ENCODE measurements around the gene SNU13. TPM values are rescaled to one million over a fixed set of nuclear protein-coding genes. Genes with fewer than 3 reads are reported as not detected.
"Not testable (repeated sequence)": the region's sequence is repeated elsewhere in the genome, so short reads cannot be mapped to it uniquely, and the experiment has no call there.

Gene SNU13
- total and polyA plus RNA-seq, 2 experiments from 2014 or later = 119 to 245 TPM

- Histone ChIP-seq H3K4me2 (no peak overlapping the region), H3K27me3 (no peaks in the 10 kb centered on the region), H2AFZ (no peak overlapping the region), H3K36me3 (replicated peaks; ENCODE audit: insufficient read depth, low read depth) (no peaks in the 10 kb centered on the region), H3K4me1 (ENCODE audit: insufficient read depth) (peaks cover 9% of the 10 kb centered on the region), H3K79me2 (peaks cover 26% of the 10 kb centered on the region), H3K4me3 (no peak overlapping the region), H3K9me3 (ENCODE audit: low read depth) (no peaks in the 10 kb centered on the region), H3K9me2 (replicated peaks; ENCODE audit: insufficient read depth) (no peaks in the 10 kb centered on the region), H3K27ac (no peak overlapping the region), H4K20me1 (ENCODE audit: insufficient read depth, poor library complexity, severe bottlenecking) (no peaks in the 10 kb centered on the region)
- 98% methylated on average over 3 of the region's 3 CpGs for WGBS (ENCODE audit: low lambda C conversion rate, missing lambda C conversion rate)
- TF ChIP-seq EZH2 (IDR thresholded peaks at IDR 0.05; ENCODE audit: borderline replicate concordance) (no peak), EZH2phosphoT487 (IDR thresholded peaks at IDR 0.05; ENCODE audit: low read depth, severe bottlenecking, unreplicated experiment) (no peak)
- TF ChIP-seq, protein P1, sequence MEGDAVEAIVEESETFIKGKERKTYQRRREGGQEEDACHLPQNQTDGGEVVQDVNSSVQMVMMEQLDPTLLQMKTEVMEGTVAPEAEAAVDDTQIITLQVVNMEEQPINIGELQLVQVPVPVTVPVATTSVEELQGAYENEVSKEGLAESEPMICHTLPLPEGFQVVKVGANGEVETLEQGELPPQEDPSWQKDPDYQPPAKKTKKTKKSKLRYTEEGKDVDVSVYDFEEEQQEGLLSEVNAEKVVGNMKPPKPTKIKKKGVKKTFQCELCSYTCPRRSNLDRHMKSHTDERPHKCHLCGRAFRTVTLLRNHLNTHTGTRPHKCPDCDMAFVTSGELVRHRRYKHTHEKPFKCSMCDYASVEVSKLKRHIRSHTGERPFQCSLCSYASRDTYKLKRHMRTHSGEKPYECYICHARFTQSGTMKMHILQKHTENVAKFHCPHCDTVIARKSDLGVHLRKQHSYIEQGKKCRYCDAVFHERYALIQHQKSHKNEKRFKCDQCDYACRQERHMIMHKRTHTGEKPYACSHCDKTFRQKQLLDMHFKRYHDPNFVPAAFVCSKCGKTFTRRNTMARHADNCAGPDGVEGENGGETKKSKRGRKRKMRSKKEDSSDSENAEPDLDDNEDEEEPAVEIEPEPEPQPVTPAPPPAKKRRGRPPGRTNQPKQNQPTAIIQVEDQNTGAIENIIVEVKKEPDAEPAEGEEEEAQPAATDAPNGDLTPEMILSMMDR (IDR thresholded peaks at IDR 0.05; ENCODE audit: poor library complexity) = no peak
- DNase-seq (ENCODE audit: low spot score) = no peak
Measured at GRCh38 chr22:41690476-41690875, 1.8 kb upstream of the SNU13 start.

DNA sequence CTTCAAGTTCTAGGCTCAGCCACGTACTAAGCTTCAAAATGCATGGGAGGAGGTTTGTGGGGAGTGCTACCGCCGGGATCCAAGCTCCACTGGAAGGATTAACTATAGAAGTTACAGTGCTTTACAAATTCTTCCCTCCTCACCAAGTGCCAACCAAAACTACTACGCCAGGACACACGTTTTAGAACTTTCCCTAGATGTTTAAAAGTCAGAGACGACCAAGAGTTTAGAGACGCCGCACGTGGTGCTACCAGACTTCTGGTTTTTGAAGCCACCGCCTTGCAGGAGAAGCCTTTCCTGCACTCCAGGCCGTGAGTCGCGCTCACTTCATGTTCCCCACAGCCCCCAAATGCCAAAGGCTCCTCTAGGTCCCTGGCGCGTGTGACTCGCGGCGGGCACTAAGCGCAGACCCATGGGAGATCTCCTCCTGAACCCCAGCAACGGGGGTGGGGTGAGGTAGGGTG lies 734 bp downstream of the SNU13 start:
- no peak for TF ChIP-seq EZH2 (IDR thresholded peaks at IDR 0.05; ENCODE audit: borderline replicate concordance)
- TF ChIP-seq EZH2phosphoT487 (IDR thresholded peaks at IDR 0.05; ENCODE audit: low read depth, severe bottlenecking, unreplicated experiment) = no peak
- TF ChIP-seq, protein P1 (IDR thresholded peaks at IDR 0.05; ENCODE audit: poor library complexity) = no peak
- peaks cover 52% of the 10 kb centered on the region for H3K79me2 ChIP-seq
- H3K4me2 ChIP-seq = peak overlapping the region; percentile 88
- 1% methylated on average over 20 of the region's 20 CpGs for WGBS (ENCODE audit: low lambda C conversion rate, missing lambda C conversion rate)
- peak overlapping the region; percentile 45 for H2AFZ ChIP-seq
- H3K4me1 ChIP-seq (ENCODE audit: insufficient read depth) = peaks cover 9% of the 10 kb centered on the region
- peak overlapping the region; percentile 95 for H3K27ac ChIP-seq
- H3K36me3 ChIP-seq (replicated peaks; ENCODE audit: insufficient read depth, low read depth) = no peaks in the 10 kb centered on the region
- no peaks in the 10 kb centered on the region for H3K9me2 ChIP-seq (replicated peaks; ENCODE audit: insufficient read depth)
- no peaks in the 10 kb centered on the region for H4K20me1 ChIP-seq (ENCODE audit: insufficient read depth, poor library complexity, severe bottlenecking)
- peak; percentile 51 for DNase-seq (ENCODE audit: low spot score)
- no peaks in the 10 kb centered on the region for H3K27me3 ChIP-seq
- H3K4me3 ChIP-seq = peak overlapping the region; percentile 51
- H3K9me3 ChIP-seq (ENCODE audit: low read depth) = no peaks in the 10 kb centered on the region

- Histone ChIP-seq H3K4me2 (peak overlapping the region; percentile 88), H3K79me2 (peaks cover 60% of the 10 kb centered on the region), H3K4me3 (peak overlapping the region; percentile 51)
- DNase-seq (ENCODE audit: low spot score); H3K27ac ChIP-seq; H3K27me3 ChIP-seq; H3K9me2 ChIP-seq (replicated peaks; ENCODE audit: insufficient read depth); H4K20me1 ChIP-seq (ENCODE audit: insufficient read depth, poor library complexity, severe bottlenecking); H3K36me3 ChIP-seq (replicated peaks; ENCODE audit: insufficient read depth, low read depth); H2AFZ ChIP-seq; H3K9me3 ChIP-seq (ENCODE audit: low read depth); H3K4me1 ChIP-seq (ENCODE audit: insufficient read depth): not testable (repeated sequence)
- WGBS (ENCODE audit: low lambda C conversion rate, missing lambda C conversion rate) = 95% methylated on average over 11 of the region's 11 CpGs
Measured at GRCh38 chr22:41686890-41687289, 1.8 kb downstream of the SNU13 start.

GRCh38 chr22:41684194-41684593 lies 4.5 kb downstream of the SNU13 start:
- DNase-seq (ENCODE audit: low spot score) = no peak
- no peak overlapping the region for H3K4me3 ChIP-seq
- peaks cover 87% of the 10 kb centered on the region for H3K79me2 ChIP-seq
- H3K27me3 ChIP-seq = no peaks in the 10 kb centered on the region
- no peaks in the 10 kb centered on the region for H3K36me3 ChIP-seq (replicated peaks; ENCODE audit: insufficient read depth, low read depth)
- H2AFZ ChIP-seq = no peak overlapping the region
- no peaks in the 10 kb centered on the region for H3K9me3 ChIP-seq (ENCODE audit: low read depth)
- 91% methylated on average over 4 of the region's 4 CpGs for WGBS (ENCODE audit: low lambda C conversion rate, missing lambda C conversion rate)
- H4K20me1 ChIP-seq (ENCODE audit: insufficient read depth, poor library complexity, severe bottlenecking) = no peaks in the 10 kb centered on the region
- no peak overlapping the region for H3K27ac ChIP-seq
- TF ChIP-seq, protein P1 (IDR thresholded peaks at IDR 0.05; ENCODE audit: poor library complexity) = no peak
- TF ChIP-seq EZH2 (IDR thresholded peaks at IDR 0.05; ENCODE audit: borderline replicate concordance) (no peak), EZH2phosphoT487 (IDR thresholded peaks at IDR 0.05; ENCODE audit: low read depth, severe bottlenecking, unreplicated experiment) (no peak)
- peaks cover 9% of the 10 kb centered on the region for H3K4me1 ChIP-seq (ENCODE audit: insufficient read depth)
- no peak overlapping the region for H3K4me2 ChIP-seq
- no peaks in the 10 kb centered on the region for H3K9me2 ChIP-seq (replicated peaks; ENCODE audit: insufficient read depth)
